B cell (primary cell): Measurements from ENCODE around the gene TRIM54. TPM values are rescaled to one million over a fixed set of nuclear protein-coding genes. Genes with fewer than 3 reads are reported as not detected.

ENCODE experiments used
- ATAC-seq: fragments of 200-7000 bp; cut with Tn5 transposase; one replicate; pipeline ENCODE4 v1.10.0; 2021; ENCODE audit warnings: low read depth, mild to moderate bottlenecking, moderate number of reproducible peaks, moderate library complexity
- CTCF ChIA-PET: fragments of 350-600 bp; sonication (Branson Sonifier 250); formaldehyde crosslinking; loops from one replicate; lab custom pipeline; 2021; ENCODE audit warnings: antibody characterized with exemption, inconsistent platforms; lab: Charles Lee
- POLR2A ChIA-PET: fragments of 350-600 bp; sonication (Branson Sonifier 250); formaldehyde crosslinking; loops from one replicate; lab custom pipeline; 2021; ENCODE audit warnings: antibody characterized with exemption; lab: Charles Lee
- DNase-seq: peaks from one replicate; pipeline ENCODE4 v3.0.0; 2013
- H2AFZ ChIP-seq: 2 replicates; pipeline ENCODE4 v1.6.1; 2012; ENCODE audit warnings: mild to moderate bottlenecking, low read depth, low read length; ENCODE audit not compliant: insufficient read depth, poor library complexity, severe bottlenecking
- H3K27ac ChIP-seq, 2 donors: 1 replicate in 1 of 2; 2 replicates in 1 of 2; pipeline ENCODE4 v1.5.1; 2012 to 2013; ENCODE audit warnings: low read length in 2 of 2, mild to moderate bottlenecking in 2 of 2, moderate library complexity in 1 of 2
- H3K27me3 ChIP-seq, 4 experiments: fragments of 200-600 bp in 1 of 4; sonication (generic) in 1 of 4; replicated peaks in 1 of 4; 1 replicate in 2 of 4; 2 replicates in 2 of 4; pipeline versions ENCODE4 v1.6.1 to v1.7.0; 2013 to 2016; ENCODE audit warnings: low read length in 3 of 4, mild to moderate bottlenecking in 2 of 4, mixed read lengths in 1 of 4, moderate library complexity in 1 of 4; ENCODE audit not compliant: insufficient read depth in 4 of 4, control insufficient read depth in 3 of 4; ENCODE audit errors: control extremely low read depth in 1 of 4
- H3K36me3 ChIP-seq, 2 experiments: replicated peaks in 1 of 2; 1 replicate in 1 of 2; 2 replicates in 1 of 2; pipeline versions ENCODE4 v1.6.1 to v1.7.1; 2013; ENCODE audit warnings: low read length in 1 of 2; ENCODE audit not compliant: insufficient read depth in 2 of 2, control insufficient read depth in 1 of 2; ENCODE audit errors: control extremely low read depth in 1 of 2, extremely low read depth in 1 of 2
- H3K4me1 ChIP-seq, 2 donors: fragments of 200-600 bp in 1 of 2; sonication (generic) in 1 of 2; 1 replicate in 1 of 2; 2 replicates in 1 of 2; pipeline versions ENCODE4 v1.5.1 to v1.6.1; 2013 to 2017; ENCODE audit warnings: low read length in 2 of 2; ENCODE audit not compliant: control insufficient read depth in 2 of 2, insufficient read depth in 2 of 2
- H3K4me2 ChIP-seq: replicated peaks from 2 replicates; pipeline ENCODE3; 2012; ENCODE audit warnings: mild to moderate bottlenecking, low read depth, low read length; ENCODE audit not compliant: poor library complexity, severe bottlenecking
- H3K4me3 ChIP-seq, 5 experiments: fragments of 200-600 bp in 1 of 5; sonication (generic) in 1 of 5; 1 replicate in 3 of 5; 2 replicates in 2 of 5; pipeline versions ENCODE4 v1.5.1 to v1.7.0; 2011 to 2016; ENCODE audit warnings: low read length in 4 of 5, mild to moderate bottlenecking in 4 of 5, low read depth in 2 of 5, control low read depth in 1 of 5, moderate library complexity in 1 of 5; ENCODE audit not compliant: insufficient read depth in 1 of 5; ENCODE audit errors: control extremely low read depth in 1 of 5, extremely low read depth in 1 of 5
- H3K79me2 ChIP-seq: fragments of 200-600 bp; sonication (generic); one replicate; pipeline ENCODE4 v1.6.0; 2016; ENCODE audit warnings: low read length; ENCODE audit not compliant: control insufficient read depth, insufficient read depth
- H3K9ac ChIP-seq: fragments of 200-600 bp; sonication (generic); 2 replicates; pipeline ENCODE4 v1.6.1; 2017; ENCODE audit warnings: mild to moderate bottlenecking, low read length, moderate library complexity
- H3K9me3 ChIP-seq, 3 donors: one replicate each; pipeline versions ENCODE4 v1.6.1 to v1.7.1; 2013; ENCODE audit warnings: low read length in 2 of 3; ENCODE audit not compliant: control insufficient read depth in 2 of 3, insufficient read depth in 1 of 3; ENCODE audit errors: control extremely low read depth in 1 of 3
- H4K20me1 ChIP-seq: 2 replicates; pipeline ENCODE4 v1.6.0; 2012; ENCODE audit warnings: mild to moderate bottlenecking, low read length; ENCODE audit not compliant: insufficient read depth, control insufficient read depth, poor library complexity, severe bottlenecking
- H3K27ac Mint-ChIP-seq: one replicate; pipeline ENCODE4 v1.8.0; 2021; ENCODE audit warnings: mixed read lengths
- H3K27me3 Mint-ChIP-seq: one replicate; pipeline ENCODE4 v1.8.0; 2021; ENCODE audit warnings: mixed read lengths
- H3K4me1 Mint-ChIP-seq: one replicate; pipeline ENCODE4 v1.8.0; 2021; ENCODE audit warnings: mixed read lengths
- H3K4me3 Mint-ChIP-seq: one replicate; pipeline ENCODE4 v1.8.0; 2021; ENCODE audit warnings: mixed read lengths
- H3K9me3 Mint-ChIP-seq: one replicate; pipeline ENCODE4 v1.8.0; 2022; ENCODE audit warnings: mixed read lengths; ENCODE audit not compliant: insufficient read depth
- CTCF ChIP-seq: fragments of 200-600 bp; IDR thresholded peaks from one replicate; pipeline ENCODE4 v1.8.0; 2022; ENCODE audit warnings: antibody characterized with exemption, mild to moderate bottlenecking
- EZH2 ChIP-seq: IDR thresholded peaks from 2 replicates; pipeline ENCODE4 v1.6.1; 2012; ENCODE audit warnings: borderline replicate concordance, low read depth, mild to moderate bottlenecking, moderate library complexity, low read length; ENCODE audit not compliant: insufficient read depth, poor library complexity, severe bottlenecking
- WGBS: methylation state at CpG from one replicate; pipeline ENCODE4 v1.1.5; 2013; ENCODE audit warnings: missing lambda C conversion rate; ENCODE audit not compliant: insufficient coverage; 5-methylcytosine and 5-hydroxymethylcytosine counted together
- intact Hi-C: fragments of 100-400 bp; cut with micrococcal nuclease; formaldehyde crosslinking; loops from one replicate; pipeline ENCODE4 v1.10.0; 2022
- polyA plus RNA-seq: library from polyadenylated mRNA; depleted of rRNA; stranded (reverse); fragments of >200 nt; gene quantifications from 2 replicates; pipeline ENCODE4 v1.2.3, GENCODE V29; 2012
- total RNA-seq, 2 donors: library from RNA; stranded (reverse); fragments of 120-200 nt in 1 of 2; gene quantifications; 1 replicate in 1 of 2; 2 replicates in 1 of 2; pipeline versions ENCODE4 v1.2.3 to v1.2.4, GENCODE V29; 2013 to 2022

The TRIM54 gene
- total and polyA plus RNA-seq, 2 donors (not counting 1 experiment from before 2014, with no cell fraction given), result not detected

- POLR2A ChIA-PET, result no interaction called here
- H3K27me3 ChIP-seq, result peaks cover 0 to 72% (median 24%) of the 10 kb centered on the region in 4 experiments
- WGBS, result 69% methylated on average over 6 of the region's 7 CpGs
- peaks cover 0 to 8% (median 0%) of the 10 kb centered on the region in 3 donors for H3K9me3 ChIP-seq
- no peaks in the 10 kb centered on the region for H3K36me3 ChIP-seq
- CTCF ChIA-PET, result no interaction called here
- H2AFZ ChIP-seq, result no peak overlapping the region
- H3K9ac ChIP-seq, result no peak overlapping the region
- ATAC-seq, result no peak
- no peak overlapping the region for H3K4me2 ChIP-seq
- H3K4me1 ChIP-seq, result peaks cover 6% of the 10 kb centered on the region in 2 donors
- intact Hi-C loops, result no loop called here
- peaks cover 10% of the 10 kb centered on the region for H3K4me1 Mint-ChIP-seq
- H3K27ac ChIP-seq, result no peak overlapping the region
- no peaks in the 10 kb centered on the region for H4K20me1 ChIP-seq
- no peak overlapping the region for H3K4me3 Mint-ChIP-seq
- TF ChIP-seq EZH2 (no peak), CTCF (no peak)
- no peak overlapping the region for H3K4me3 ChIP-seq
- H3K27ac Mint-ChIP-seq, result no peak overlapping the region
- no peaks in the 10 kb centered on the region for H3K79me2 ChIP-seq
- peaks cover 69% of the 10 kb centered on the region for H3K27me3 Mint-ChIP-seq
- no peak for DNase-seq
- H3K9me3 Mint-ChIP-seq, result no peaks in the 10 kb centered on the region
Observed at GRCh38 chr2:27256855-27257454, 25.3 kb upstream of the TRIM54 start.

- H3K27ac ChIP-seq, result no peak overlapping the region
- intact Hi-C loops, result no loop called here
Observed at GRCh38 chr2:27258051-27258450, 24.2 kb upstream of the TRIM54 start.

More at GRCh38 chr2:27258051-27258450, 24.2 kb upstream of the TRIM54 start:
- H3K4me3 ChIP-seq, result no peak overlapping the region
- peaks cover 11 to 15% of the 10 kb centered on the region in 2 donors for H3K4me1 ChIP-seq
- DNase-seq (no peak), ATAC-seq (no peak)
- H3K27ac Mint-ChIP-seq, result no peak overlapping the region
- ChIA-PET CTCF (no interaction called here), POLR2A (no interaction called here)
- peaks cover 0 to 8% (median 0%) of the 10 kb centered on the region in 3 donors for H3K9me3 ChIP-seq
- WGBS, result 90% methylated on average over 8 of the region's 8 CpGs
- H3K4me3 Mint-ChIP-seq, result no peak overlapping the region
- H3K79me2 ChIP-seq, result no peaks in the 10 kb centered on the region
- peaks cover 12% of the 10 kb centered on the region for H3K4me1 Mint-ChIP-seq
- H3K9ac ChIP-seq, result no peak overlapping the region
- H3K4me2 ChIP-seq, result no peak overlapping the region
- no peak overlapping the region for H2AFZ ChIP-seq
- H3K27me3 Mint-ChIP-seq, result peaks cover 65% of the 10 kb centered on the region
- peaks cover 0 to 78% (median 24%) of the 10 kb centered on the region in 4 experiments for H3K27me3 ChIP-seq
- TF ChIP-seq CTCF (no peak), EZH2 (no peak)
- H4K20me1 ChIP-seq, result no peaks in the 10 kb centered on the region
- no peaks in the 10 kb centered on the region for H3K36me3 ChIP-seq
- H3K9me3 Mint-ChIP-seq, result no peaks in the 10 kb centered on the region
